CD4-positive, alpha-beta T cell treated with Interleukin-1 beta for 1 hour (primary cell): Measurements from ENCODE around the gene ANKRD10.

ENCODE experiments used
- DNase-seq, 2 donors: peaks; one replicate each; pipeline ENCODE4 v3.0.0-alpha.2; 2020 to 2022

The ANKRD10 gene

DNA sequence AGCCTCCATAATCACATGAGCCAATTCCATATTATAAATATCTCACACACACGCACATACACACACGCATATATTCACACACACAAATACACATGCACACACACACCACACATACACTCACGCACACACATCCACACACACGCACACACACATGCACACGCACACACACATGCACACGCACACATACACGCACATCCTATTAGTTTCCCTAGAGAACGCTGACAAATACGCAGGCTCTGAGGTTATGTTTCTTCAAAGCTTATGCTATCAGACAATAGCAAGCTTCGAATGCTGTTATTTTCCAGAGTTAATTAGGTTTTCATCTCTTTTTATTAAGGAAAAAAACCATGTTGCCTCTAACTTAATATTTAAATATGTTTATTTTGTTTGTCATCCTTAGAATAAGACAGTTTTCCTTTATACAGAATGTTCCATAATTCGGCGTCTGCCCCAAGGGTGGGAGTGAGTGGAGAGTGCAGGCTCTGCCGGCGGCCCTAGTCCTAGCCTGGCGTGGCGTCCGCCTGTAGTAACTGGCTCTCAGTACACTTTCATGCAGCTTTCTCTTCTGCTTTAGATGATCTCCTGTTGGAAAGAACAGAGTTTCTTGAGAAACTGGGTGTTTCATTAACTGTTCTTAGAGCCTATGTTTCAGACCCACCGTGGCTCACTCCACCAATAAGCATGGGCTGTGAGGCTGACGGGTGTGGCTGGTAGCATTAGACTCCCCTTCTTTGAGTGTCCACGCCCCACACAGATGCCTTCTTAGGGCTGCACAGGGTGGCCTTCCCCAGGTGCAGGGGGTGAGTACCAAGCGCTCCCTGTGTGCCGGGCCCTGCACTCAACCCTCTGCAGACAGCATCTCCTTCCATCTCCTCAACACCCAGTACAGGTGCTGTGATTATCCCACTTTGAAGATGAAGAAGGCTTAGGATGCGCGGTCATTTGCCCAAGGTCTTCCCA lies 30.4 kb upstream of the ANKRD10 start:
- no peak for DNase-seq

DNA sequence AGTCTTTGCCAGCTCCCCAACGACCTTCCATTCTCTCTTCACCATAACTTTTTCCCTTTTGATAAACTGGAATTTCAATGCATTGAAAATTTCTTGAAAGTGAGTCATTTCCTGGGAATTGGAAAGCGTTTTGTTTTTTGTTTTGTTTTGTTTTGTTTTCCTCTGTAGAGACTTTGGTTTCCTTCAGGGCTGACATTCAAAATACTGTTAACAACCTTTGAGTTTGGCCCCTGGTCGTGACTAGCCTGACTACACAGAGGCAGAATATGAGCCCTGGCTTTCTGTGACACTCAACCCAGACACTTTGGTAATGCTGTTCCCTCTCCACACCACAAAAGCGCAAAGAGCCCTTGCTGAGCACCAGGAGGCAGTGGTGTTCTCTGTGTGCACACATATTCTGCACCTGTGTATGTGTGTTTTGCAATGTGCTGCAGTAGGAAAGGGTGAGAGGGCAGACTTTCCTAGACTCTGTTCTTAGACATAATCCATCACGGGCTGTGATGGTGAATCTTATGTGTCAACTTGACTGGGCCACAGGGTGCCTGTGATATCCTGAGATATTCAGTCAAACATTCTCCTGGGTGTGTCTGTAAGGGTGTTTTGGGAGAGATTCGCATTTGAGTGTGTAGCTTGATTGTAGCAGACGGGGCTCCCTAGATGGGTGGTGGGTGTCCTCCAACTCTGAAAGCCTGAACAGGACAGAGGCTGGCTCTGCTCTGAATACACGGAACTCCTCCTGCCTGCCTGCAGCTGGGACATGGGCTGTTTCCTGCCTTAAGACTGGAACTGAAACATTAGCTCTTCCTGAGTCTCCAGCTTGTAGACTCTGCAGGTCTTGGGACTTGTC lies 29.5 kb upstream of the ANKRD10 start:
- peak in 1 of 2 donors; percentile 10 for DNase-seq

DNA sequence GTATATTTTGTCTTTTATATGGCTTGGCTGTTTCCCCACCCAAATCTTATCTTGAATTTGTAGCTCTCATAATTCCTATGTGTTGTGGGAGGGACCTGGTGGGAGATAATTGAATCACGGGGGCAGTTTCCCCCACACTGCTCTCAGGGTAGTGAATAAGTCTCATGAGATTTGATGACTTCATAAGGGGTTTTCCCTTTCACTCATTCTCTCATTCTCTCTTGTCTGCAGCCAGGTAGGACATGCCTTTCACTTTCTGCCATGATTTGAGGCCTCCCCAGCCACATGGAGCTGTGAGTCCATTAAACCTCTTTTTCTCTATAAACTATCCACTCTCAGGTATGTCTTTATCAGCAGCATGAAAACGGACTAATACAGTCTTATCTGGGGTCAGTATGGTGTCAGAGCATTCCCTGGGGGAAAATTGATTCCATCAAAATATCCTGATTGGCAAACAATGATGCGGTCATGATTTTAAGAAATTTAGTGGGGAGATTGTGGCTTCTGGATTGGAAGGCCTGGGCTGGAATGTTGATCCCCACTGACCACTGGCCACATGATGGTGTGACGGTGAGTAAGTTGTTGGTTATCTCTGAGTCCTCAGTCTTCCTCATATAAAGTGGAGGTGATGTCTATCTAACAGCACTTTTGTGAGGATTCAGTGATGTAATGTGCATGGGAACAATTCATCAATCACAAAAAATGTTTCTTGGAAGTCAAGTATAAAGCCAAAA lies 27.5 kb upstream of the ANKRD10 start:
- DNase-seq = no peak

DNA sequence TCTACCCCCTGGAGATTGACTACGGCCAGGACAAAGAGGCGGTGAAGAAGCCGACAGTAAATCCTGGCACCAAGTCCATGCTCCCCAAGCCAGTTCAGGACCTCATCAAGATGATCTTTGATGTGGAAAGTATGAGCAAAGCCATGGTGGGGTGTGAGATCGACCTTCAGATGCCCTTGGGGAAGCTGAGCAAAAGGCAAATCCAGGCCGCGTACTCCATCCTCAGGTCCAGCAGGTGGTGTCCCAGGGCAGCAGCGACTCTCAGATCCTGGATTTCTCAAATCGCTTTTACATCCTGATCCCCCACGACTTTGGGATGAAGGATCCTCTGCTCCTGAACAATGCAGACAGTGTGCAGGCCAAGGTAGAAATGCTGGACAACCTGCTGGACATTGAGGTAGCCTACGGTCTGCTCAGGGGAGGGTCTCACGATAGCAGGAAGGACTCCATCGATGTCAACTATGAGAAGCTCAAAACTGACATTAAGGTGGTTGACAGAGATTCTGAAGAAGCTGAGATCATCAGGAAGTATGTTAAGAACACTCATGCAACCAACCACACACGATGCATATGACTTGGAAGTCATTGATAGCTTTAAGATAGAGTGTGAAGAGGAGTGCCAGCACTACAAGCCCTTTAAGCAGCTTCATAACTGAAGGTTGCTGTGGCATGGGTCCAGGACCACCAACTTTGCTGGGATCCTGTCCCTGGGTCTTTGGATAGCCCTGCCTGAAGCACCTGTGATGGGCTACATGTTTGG lies 24.0 kb upstream of the ANKRD10 start:
- no peak for DNase-seq

DNA sequence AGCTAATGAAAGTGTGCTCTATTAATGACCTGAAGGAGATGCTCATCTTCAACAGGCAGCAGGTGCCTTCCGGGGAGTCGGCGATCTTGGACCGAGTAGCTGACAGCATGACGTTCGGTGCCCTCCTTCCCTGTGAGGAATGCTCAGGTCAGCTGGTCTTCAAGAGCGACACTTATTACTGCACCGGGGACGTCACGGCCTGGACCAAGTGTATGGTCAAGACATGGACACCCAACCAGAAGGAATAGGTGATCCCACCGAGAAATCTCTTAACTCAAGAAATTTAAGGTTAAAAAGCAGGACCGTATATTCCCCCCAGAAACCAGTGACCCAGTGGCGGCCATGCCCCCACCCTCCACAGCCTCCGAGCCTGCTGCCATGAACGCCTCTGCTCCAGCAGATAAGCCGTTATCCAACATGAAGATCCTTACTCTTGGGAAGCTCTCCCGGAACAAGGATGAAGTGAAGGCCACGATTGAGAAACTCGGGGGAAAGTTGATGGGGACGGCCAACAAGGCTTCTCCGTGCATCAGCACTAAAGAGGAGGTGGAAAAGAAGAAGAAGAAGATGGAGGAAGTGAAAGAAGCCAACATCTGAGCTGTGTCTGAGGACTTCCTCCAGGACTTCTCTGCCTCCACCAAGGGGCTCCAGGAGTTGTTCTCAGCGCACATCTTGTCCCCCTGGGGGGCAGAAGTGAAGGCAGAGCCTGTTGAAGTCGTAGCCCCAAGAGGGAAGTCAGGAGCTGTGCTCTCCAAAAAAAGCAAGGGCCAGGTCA lies 22.8 kb upstream of the ANKRD10 start:
- DNase-seq = no peak

DNA sequence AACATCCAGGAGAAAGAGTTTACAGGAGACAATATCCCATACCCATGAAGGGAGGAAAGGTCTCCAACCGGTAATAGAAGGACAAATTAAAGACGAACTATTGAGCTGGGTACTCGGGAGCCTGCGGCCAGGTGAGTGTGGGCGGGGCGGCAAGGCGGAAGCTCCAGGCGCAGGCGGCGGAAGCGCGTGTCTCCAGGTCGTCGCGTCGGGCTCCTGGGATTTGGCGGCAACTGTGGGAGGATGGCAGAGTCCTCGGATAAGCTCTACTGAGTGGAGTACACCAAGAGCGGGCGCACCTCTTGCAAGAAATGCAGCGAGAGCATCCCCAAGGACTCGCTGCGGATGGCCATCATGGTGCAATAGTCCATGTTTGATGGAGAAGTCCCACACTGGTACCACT lies 21.6 kb upstream of the ANKRD10 start:
- DNase-seq = no peak

DNA sequence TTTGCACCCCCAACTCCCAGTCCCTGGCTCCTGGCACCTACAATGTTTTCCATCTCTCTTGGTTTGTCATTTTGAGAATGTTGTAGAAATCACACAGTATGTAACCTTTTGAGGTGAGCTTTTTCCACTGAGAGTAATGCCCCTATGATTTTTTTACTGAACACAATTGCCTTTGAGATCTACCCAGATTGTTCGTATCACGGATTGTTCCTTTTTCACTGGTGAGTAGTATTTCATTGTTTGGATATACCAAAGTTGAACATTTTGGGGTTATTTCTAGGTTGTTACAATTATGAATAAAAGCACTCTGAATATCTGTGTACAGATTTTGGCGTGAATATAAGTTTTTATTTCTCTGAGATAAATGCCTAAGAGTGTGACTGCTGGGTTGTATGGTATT lies 17.7 kb upstream of the ANKRD10 start:
- no peak for DNase-seq

DNA sequence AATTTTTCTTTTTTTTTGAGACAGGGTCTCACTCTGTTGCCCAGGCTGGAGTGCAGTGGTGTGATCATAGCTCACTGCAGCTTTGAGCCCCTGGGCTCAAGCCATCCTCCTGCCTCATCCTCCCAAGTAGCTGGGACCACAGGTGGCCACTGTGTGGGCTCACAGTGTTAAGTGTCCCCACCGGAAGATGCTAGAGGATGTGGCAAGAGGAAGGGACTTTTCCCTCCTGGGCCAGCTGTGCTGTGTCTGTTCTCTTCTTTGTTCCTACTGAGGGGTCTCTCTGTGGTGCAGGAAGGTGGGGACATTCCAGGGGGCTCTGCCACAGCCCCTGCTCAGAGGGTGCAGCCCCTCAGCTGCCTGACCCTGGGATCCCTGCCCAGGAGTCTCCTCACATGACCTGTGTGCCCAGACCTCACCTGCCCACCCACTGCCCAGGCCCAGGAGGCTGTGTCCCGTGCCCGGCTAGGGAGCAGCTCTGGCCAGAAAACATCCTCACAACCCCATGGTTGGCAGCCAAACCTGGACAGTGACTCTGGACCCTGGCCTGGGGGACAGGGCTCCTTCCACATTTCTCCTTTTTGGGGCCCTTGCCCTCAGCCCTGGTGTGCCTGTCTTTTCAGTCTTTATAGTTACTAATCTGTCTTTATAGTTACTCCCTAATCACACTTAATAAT lies 14.4 kb upstream of the ANKRD10 start:
- no peak for DNase-seq

DNA sequence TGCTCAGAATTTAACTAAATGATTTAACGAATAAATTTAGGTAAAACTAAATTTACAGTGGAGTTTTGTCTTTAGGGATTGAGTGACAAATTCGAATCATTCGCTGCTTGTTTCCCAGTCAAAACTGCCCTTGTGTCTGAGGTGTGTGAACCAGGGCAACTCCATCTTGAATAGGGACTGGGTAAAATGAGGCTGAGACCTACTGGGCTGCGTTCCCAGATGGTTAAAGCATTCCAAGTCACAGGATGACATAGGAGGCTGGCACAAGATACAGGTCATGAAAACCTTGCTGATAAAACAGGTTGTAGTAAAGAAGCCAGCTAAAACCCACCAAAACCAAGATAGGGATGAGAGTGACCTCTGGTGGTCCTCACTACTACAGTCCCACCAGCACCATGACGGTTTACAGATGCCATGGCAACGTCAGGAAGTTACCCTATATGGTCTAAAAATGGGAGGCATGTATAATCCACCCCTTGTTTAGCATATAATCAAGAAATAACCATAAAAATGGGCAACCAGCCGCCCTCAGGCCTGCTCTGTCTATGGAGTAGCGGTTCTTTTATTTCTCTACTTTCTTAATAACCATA lies 10.2 kb upstream of the ANKRD10 start:
- peak; percentile 7 to 12 for DNase-seq

DNA sequence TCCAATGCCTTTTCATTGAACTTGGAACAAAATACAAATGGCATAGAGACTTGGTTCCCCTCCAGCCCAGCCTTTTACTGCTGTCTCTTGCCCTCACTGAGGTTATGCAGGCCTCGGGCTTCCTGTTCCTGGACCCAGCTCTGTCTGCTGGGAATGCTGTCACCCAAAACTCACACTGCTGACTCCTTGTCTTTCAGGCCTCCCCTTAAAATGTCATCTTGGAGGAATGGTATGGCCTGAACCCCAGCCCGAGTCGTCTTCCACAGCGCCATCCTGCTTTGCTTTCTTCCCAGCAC lies 9.7 kb upstream of the ANKRD10 start:
- DNase-seq = no peak

DNA sequence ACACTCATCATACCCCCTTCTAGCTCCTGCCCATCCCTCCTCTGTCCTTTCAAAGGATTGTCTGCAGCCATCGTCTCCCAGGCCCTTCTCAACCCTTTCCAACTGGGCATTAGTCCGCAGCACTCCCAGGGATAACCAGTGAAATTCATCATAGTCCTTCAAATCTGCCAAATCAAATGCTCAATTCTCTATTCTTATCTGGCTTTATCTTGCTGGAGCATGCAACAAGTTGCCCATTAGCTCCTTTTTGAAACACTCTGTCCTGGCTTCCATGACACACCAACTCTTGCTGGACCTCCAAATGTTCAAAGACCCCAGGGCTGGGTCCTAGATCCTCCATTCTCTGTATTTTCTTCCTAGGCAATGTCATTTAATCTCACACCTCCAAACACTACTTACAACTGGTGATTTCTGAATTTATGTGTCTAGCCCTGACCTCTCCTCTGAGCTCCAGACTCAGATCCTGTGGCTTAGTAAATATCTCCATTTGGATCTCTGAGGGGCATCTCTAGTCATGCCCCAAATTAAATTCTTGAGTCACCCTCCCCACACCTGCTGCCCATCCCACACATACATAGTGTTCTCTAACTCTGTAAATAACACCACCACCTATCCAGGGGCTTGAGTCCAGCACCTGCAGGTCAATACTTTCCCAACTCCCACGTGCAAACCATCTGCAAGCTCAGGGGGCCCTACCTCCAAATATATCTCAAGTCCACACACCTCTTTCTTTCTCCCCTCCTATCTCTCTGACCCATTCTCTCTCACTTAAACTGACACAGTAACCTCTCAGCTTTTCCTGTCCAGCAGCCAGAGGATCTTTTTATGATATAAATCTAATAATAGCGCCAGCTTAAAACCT lies 9.1 kb upstream of the ANKRD10 start:
- no peak for DNase-seq

DNA sequence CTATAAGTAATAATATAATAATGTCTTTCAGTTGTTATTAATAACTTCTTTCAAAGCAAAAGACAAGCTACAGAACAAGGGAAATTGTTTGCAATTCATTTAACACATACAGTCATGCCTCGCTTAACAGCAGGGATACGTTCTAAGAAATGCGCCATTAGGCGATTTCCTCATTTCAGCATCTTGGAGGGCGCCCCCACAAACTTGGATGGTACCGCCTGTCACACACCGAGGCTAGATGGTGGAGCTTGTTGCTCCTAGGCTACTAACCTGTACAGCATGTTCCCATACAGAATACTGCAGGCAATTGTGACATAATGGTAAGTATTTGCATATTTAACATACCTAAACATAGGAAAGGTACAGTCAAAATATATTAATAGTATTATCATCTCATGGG lies 8.2 kb upstream of the ANKRD10 start:
- no peak for DNase-seq

DNA sequence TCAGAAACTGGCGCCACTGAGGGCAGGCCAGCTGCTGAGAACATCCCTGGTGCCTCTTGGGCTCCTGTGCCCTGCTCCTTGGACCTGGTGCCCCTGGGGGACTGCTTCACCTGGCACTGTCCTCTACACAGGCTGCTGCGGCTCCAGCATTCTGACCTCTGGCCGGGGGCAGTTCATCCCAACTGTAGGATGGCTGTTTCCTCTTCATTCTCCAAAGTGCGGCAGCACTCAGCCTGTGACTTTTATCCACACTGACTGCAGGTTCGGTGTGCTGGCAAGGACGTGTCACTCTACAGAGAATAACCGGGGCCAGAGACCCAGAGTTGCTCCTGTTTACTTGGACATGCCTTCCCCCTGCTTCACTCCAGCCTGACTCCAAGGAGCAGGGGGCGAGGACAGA lies 7.6 kb upstream of the ANKRD10 start:
- no peak for DNase-seq

DNA sequence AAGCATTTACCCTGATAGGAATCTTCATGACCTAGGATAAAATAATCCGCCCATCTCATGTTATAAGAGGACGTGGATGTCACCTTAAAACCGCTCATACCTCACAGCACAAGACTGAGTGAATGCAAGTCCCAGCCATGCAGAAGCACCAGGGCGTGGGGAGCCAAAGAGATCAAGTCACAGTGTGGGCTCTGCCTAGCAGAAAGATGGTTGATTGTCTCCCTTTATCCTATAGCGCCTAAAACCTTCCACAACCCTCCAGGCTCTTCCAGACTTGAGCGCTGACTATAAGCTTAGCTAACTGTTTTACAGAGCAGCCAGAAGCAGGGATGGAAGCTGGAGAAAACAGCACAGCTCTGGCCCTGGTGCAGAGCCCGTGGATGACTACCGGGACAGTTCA lies 6.8 kb upstream of the ANKRD10 start:
- DNase-seq = no peak

DNA sequence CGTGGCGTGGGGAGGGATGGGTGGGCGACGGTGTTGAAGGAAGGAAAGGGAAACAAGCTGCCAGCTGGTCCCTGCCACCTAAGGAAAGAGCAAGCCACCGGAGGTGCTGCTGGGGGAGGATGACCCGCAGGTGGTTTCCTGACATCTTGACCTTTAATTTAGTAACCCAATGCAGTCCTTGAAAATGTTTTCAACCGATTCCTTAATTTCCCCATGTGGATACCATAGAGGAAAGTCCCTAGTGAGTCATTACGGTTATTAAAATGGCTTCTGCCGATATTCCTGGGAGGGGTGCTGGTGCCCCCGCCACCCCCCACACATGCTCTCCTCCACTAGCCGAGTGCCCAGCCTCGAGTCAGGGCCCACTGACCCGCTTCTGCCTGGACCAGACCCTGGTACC lies 6.3 kb upstream of the ANKRD10 start:
- DNase-seq = no peak

DNA sequence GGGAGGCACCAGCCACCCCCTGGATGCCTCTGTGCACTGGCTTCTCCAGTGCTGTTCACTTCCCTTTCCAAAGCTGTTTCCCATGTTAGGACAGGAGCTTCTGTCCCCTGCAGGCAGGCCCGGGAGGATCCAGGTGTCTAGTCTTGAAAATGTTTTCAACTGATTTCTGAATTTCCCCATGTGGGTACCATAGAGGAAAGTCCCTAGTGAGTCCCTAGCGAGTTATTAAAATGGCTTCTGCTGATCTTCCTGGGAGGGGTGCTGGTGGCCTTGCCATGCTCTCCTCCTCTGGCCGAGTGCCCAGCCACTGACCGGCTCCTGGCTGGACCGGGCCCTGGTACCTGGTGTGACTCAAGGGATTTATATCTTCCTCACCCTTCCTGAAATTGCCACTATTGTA lies 5.2 kb upstream of the ANKRD10 start:
- no peak for DNase-seq

DNA sequence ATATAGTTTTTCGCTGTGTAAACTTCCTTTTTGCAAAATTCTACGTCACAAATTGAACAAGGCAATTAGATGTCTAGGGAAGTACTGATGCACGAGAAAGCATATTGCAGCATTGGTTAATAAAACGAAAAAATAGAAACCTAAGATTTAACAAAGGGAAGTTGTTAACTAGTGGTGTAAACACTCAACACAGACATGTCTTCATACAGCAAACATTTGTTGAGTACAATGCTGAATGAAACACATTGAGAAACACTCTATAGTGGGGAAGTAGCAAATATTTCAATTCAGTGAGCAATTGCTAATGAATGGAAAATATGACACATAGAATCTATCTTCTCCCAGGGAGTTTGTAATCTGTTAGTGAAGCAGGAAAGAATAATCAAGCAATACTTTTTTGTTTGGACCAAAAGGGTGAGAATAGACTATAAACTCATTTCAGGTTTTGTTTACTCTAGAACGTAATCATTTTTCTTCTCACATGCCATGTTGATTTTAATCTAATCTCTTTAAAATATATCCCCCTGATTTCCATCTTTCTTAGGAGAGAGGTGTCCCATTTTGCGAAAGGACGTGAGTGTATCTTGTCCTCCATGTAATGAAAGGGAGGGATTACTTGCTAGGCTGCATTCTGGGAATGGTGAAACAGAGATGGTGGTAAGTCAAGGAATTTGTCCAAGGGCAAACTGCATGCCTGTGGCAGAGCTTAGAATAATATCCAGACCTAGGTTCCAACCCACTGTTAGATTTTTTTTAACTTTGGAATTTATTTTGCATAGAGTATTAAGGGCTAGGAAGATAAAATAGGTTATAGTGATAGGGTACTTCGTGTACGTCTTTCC lies 1.7 kb upstream of the ANKRD10 start:
- DNase-seq = no peak

DNA sequence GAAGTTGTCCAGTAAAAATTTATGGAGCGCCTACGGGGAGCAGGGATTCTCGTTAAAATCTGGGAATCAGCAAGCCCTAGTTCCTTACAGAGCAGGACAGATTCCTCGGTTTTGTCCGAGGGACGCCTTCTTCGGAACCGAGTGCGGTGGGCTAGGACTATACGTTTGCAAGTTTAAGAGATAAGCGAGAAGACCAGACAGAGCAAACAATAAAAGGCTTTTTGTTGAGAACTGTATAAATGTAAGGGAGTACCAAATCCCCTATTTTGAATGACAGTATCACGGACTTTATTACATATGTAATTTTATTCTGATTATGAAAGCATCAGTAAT lies 971 bp upstream of the ANKRD10 start:
- DNase-seq = no peak
